ENCODE measurements around the gene SDC3. TPM values are rescaled to one million over a fixed set of nuclear protein-coding genes. Genes with fewer than 3 reads are reported as not detected.
A peak's percentile ranks its signal among the peaks of the same experiment; 100 is the strongest.

SDC3 gene
- total RNA-seq, 2 donors from 2014 or later: 0.11 TPM; not detected in 1

DNA sequence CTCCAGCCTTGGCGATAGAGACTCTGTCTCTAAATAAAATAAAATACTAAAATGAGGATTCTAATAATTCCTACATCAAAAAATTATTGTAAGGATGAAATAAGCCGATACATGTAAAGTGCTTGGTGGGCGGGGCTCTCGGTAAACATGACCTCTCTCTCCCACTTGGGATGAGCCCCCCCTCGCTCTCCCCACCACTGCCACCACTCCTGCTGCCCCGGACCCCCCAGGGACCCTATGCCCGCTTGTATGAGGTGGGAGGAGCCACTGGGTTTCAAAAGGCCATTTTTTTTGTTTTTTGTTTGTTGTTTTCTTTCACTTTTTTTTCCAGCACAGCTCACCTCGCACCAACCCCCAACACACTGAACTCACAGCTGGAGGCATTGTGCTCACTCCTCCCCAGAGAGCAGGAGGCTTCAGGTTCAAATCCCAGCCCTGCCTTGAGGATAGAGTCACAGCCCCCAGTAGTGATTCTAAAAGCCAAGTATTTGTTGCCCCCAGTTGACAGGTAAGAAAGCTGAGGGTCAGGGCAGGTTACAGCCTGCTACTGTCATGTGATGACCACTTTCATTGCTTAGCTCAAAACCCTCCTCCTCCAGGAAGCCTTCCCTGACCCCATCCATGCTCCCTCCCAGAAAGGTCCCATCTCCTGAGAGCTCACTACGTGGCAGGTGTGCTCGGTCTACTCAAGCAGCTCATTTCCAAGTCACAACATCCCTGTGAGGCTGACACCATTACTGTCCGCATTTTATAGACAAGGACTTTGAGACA lies 4.2 kb downstream of the SDC3 start:
- Mint-ChIP-seq H3K4me1 (peaks cover 11% of the 10 kb centered on the region), H3K27me3 (peaks cover 18% of the 10 kb centered on the region), H3K36me3 (ENCODE audit: low read depth) (peaks cover 3% of the 10 kb centered on the region), H3K9me3 (no peaks in the 10 kb centered on the region), H3K4me3 (no peak overlapping the region), H3K27ac (no peak overlapping the region)
- no peak for ATAC-seq (replicated peaks)

DNA sequence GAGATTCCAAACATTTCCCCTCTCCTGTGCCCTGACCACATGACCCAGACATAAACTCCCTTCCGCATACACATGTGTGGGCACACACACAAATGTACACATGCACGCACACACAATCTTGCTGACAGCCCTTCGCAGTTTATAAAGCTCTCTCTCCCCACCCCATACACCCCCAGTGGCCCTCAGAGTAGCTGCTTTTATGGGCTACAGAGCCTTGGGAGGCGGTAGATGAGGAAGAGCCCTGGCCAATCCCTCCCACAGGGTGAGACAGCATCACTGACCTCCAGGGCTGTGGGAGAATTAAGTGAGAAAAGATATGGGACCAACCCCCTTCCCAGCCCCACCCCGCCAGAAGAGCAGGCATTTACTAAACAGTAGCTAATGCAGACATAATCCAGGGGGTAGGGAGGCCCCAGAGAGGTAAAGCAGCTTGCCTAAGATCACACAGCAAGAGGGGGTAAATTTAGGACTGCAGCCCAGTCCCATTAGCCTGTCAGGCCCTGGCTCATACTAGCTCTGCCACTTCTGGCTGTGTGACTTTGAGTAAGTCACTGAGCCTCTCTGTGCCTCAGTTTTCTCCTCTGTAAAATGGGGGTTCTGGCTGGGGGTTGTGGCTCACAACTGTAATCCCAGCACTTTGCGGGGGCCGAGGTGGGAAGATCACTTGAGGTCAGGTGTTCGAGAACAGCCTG lies 5.1 kb downstream of the SDC3 start:
- Mint-ChIP-seq H3K27ac (peak overlapping the region; percentile 22), H3K36me3 (ENCODE audit: low read depth) (no peaks in the 10 kb centered on the region), H3K4me3 (no peak overlapping the region), H3K9me3 (no peaks in the 10 kb centered on the region), H3K27me3 (peaks cover 13% of the 10 kb centered on the region), H3K4me1 (peaks cover 6% of the 10 kb centered on the region)
- no peak for ATAC-seq (replicated peaks)

- Mint-ChIP-seq H3K27ac (peak overlapping the region; percentile 22), H3K27me3 (peaks cover 13% of the 10 kb centered on the region), H3K4me1 (peaks cover 5% of the 10 kb centered on the region), H3K9me3 (no peaks in the 10 kb centered on the region), H3K36me3 (ENCODE audit: low read depth) (no peaks in the 10 kb centered on the region), H3K4me3 (no peak overlapping the region)
- no peak for ATAC-seq (replicated peaks)
These were observed 5.8 kb downstream of the SDC3 start for GRCh38 chr1:30902593-30903290.

GRCh38 chr1:30901798-30902581 lies 6.6 kb downstream of the SDC3 start:
- no peaks in the 10 kb centered on the region for H3K9me3 Mint-ChIP-seq
- no peaks in the 10 kb centered on the region for H3K36me3 Mint-ChIP-seq (ENCODE audit: low read depth)
- H3K4me1 Mint-ChIP-seq: no peaks in the 10 kb centered on the region
- no peak overlapping the region for H3K27ac Mint-ChIP-seq
- no peak overlapping the region for H3K4me3 Mint-ChIP-seq
- H3K27me3 Mint-ChIP-seq: peaks cover 8% of the 10 kb centered on the region
- ATAC-seq (replicated peaks): no peak

DNA sequence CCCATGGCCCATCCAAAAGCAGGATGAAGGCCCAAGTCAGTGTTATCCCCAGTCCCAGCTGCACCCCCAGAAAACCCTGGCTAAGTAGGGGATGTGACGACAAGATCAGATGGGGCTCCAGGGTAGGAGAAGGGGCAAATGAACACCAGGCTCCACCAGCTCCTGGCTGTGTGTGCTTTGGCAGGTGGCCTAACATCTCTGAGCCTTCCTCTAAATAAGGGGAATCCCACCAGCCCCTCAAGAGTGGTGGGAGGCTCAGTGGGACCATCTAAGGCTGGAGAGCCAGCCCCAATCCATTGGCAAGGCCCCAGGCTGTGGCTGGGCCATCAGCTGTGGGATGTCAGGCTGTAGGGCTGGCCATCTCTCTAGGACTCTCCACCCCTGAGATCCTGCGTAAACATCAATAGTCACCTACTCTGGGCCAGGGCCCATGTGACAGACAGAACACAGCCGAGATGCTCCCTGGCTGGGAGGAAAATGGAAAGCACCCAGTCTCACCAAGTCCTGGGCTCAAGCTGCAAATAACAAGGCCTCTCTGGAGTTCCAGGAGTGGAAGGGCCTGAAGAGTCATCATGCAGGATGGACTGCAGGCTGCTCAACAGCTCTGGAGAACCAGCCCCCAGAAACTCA lies 7.5 kb downstream of the SDC3 start:
- H3K9me3 Mint-ChIP-seq: no peaks in the 10 kb centered on the region
- no peaks in the 10 kb centered on the region for H3K4me1 Mint-ChIP-seq
- no peak overlapping the region for H3K4me3 Mint-ChIP-seq
- ATAC-seq (replicated peaks): no peak
- no peaks in the 10 kb centered on the region for H3K36me3 Mint-ChIP-seq (ENCODE audit: low read depth)
- H3K27me3 Mint-ChIP-seq: peaks cover 14% of the 10 kb centered on the region
- no peak overlapping the region for H3K27ac Mint-ChIP-seq

DNA sequence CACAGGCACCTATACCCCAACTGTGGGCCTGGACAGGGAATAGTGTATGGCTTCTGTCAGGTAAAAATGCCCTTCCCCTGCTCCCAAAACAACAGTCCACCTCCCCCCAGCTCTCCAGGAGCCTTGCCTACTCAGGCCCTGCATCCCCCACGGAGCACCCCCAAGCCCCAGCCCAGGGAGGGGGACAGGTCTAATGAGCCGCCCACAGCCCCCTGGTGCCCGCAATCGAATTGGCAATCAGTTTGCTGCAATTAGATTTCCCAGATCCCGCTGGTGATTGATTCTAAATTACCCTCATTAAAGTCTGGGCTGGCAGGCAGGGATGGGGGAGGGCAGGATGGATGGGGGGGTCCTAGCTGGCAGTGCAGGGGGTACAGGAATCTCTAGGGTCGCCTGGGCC lies 8.1 kb downstream of the SDC3 start:
- Mint-ChIP-seq H3K27me3 (peaks cover 12% of the 10 kb centered on the region), H3K9me3 (no peaks in the 10 kb centered on the region), H3K4me3 (no peak overlapping the region), H3K36me3 (ENCODE audit: low read depth) (no peaks in the 10 kb centered on the region), H3K27ac (no peak overlapping the region), H3K4me1 (no peaks in the 10 kb centered on the region)
- no peak for ATAC-seq (replicated peaks)

GRCh38 chr1:30899577-30900389 lies 8.8 kb downstream of the SDC3 start:
- Mint-ChIP-seq H3K4me3 (no peak overlapping the region), H3K27ac (no peak overlapping the region), H3K36me3 (ENCODE audit: low read depth) (no peaks in the 10 kb centered on the region), H3K4me1 (no peaks in the 10 kb centered on the region), H3K27me3 (peaks cover 12% of the 10 kb centered on the region), H3K9me3 (no peaks in the 10 kb centered on the region)
- no peak for ATAC-seq (replicated peaks)

DNA sequence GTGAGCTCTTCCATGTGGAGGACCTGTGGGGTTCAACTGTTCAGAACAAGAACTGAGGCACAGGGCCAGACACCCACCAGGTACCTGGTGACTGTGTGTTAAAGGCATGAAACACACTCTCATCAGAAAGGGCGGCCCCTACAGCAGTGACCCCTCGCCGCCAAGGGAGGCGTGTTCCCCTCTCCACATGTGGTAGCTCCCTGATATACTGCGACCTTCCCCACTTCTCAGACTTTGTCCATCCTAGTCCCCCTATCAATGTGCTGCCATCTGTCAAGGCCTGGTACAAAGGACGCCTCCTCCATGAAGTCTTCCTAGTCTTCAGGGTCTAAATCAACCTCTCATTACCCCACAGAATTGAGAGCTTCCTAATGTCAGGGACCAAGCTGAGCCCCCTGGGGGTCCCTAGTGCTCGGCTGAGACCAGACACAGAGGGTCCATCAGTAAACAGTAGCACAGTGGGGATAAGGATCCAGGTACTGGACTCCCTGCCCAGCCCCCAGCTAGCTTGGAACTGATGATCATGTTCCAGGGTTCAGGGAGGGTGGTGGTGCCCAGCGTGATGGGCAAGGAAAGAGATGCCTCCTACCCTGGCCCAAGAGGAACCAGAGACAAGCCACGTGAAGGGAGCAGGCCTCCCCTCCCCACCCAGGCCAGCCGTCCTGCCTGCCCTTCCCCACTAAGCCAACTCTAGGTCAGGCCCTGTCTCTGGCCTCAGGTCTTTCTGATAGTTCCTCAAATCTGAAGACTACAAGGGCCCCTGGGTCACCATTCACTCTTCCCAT lies 10.3 kb downstream of the SDC3 start:
- Mint-ChIP-seq H3K4me3 (no peak overlapping the region), H3K36me3 (ENCODE audit: low read depth) (no peaks in the 10 kb centered on the region), H3K27ac (no peak overlapping the region), H3K9me3 (peaks cover 6% of the 10 kb centered on the region), H3K4me1 (peaks cover 7% of the 10 kb centered on the region), H3K27me3 (peaks cover 19% of the 10 kb centered on the region)
- ATAC-seq (replicated peaks): no peak

GRCh38 chr1:30896905-30897304 lies 11.7 kb downstream of the SDC3 start:
- peaks cover 6% of the 10 kb centered on the region for H3K9me3 Mint-ChIP-seq
- no peak for ATAC-seq (replicated peaks)
- H3K4me3 Mint-ChIP-seq: no peak overlapping the region
- peaks cover 19% of the 10 kb centered on the region for H3K27me3 Mint-ChIP-seq
- no peaks in the 10 kb centered on the region for H3K36me3 Mint-ChIP-seq (ENCODE audit: low read depth)
- no peak overlapping the region for H3K27ac Mint-ChIP-seq
- H3K4me1 Mint-ChIP-seq: peaks cover 7% of the 10 kb centered on the region

DNA sequence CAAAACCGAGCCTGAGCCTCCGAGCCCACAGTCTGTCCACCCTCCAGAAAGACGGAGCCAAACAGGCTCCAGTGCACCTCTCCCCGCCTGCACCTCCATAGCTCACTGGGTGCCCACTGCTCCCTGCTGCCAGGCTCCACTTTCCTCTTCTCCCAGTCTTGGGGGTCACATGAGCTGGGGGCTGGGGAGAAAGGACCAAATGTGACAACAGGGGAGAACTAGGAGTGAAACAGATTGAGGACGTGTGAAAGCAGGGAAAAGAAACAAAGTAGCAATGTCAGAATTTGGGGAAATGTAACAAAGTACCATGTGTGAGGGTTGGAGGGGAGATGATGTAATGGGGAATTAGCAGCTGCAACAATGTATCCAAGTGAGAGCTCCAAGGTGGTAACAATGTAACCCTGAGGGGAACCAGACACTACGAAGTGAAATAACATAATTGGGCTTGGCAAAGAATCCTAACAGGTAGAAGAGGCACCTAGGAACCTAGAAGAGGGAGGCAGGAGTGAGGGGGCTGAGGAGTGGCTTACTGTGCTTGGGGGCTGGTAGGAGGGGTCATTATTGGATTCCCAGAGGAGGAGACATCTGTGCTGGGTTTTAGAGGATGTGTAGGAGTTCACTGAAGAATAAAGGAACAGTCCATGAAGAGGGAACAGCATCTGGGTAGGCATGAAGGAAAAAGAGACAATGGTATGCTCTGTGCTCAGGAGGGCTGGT lies 12.5 kb downstream of the SDC3 start:
- Mint-ChIP-seq H3K27me3 (peaks cover 19% of the 10 kb centered on the region), H3K4me3 (no peak overlapping the region), H3K36me3 (ENCODE audit: low read depth) (no peaks in the 10 kb centered on the region), H3K27ac (no peak overlapping the region), H3K9me3 (peaks cover 6% of the 10 kb centered on the region), H3K4me1 (peaks cover 7% of the 10 kb centered on the region)
- ATAC-seq (replicated peaks): no peak

DNA sequence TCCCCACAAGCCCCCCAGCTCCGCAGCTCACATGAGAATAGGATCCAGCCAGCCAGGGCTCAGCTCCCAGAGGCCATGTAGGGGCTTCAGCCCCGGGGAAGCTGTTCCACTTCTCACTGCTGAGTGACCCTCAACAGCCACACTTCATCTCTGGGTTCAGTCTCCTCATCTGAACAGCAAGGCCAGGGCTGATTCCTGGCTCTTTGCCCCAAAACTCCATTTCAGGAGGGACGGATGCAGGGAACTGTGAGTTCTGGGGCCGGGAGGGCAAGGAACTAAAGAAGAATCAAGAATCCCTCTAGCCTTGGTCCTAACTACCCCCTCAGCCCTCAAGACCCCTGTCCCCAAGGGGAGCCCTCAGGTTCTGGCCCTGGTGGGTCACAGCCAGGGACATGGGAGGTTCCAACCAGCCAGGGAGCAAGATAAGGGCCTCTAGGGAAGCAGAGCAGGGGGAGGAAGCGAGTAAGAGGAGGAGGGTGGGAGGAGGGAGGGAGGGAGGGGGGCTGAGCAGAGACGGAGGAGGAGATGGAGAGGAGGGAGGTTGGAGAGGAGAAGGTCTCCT lies 13.1 kb downstream of the SDC3 start:
- H3K9me3 Mint-ChIP-seq: peaks cover 6% of the 10 kb centered on the region
- H3K4me1 Mint-ChIP-seq: peaks cover 7% of the 10 kb centered on the region
- peaks cover 19% of the 10 kb centered on the region for H3K27me3 Mint-ChIP-seq
- no peak overlapping the region for H3K27ac Mint-ChIP-seq
- no peaks in the 10 kb centered on the region for H3K36me3 Mint-ChIP-seq (ENCODE audit: low read depth)
- no peak for ATAC-seq (replicated peaks)
- no peak overlapping the region for H3K4me3 Mint-ChIP-seq

- Mint-ChIP-seq H3K4me1 (peaks cover 7% of the 10 kb centered on the region), H3K4me3 (no peak overlapping the region), H3K27me3 (peaks cover 22% of the 10 kb centered on the region), H3K36me3 (ENCODE audit: low read depth) (no peaks in the 10 kb centered on the region), H3K27ac (no peak overlapping the region), H3K9me3 (peaks cover 6% of the 10 kb centered on the region)
- ATAC-seq (replicated peaks): no peak
These were observed 14.0 kb downstream of the SDC3 start for GRCh38 chr1:30894508-30894973.

All from activated T-helper 17 cell treated with anti-CD3 and anti-CD28 coated beads, Interleukin-2, amount 50 U/mL, for 72 hours (primary cell).